Breast epithelium (tissue), 3 donors: ENCODE data around the gene GADD45A.

ENCODE experiments used
- CTCF ChIP-seq, 3 donors: fragments of 450-650 bp; IDR thresholded peaks; one replicate each; pipeline ENCODE4 v1.5.1; 2016 to 2017; ENCODE audit warnings: antibody characterized with exemption in 3 of 3, mild to moderate bottlenecking in 3 of 3, moderate library complexity in 3 of 3
- POLR2A ChIP-seq: fragments of 450-650 bp; IDR thresholded peaks from one replicate; pipeline ENCODE4 v1.6.1; 2016; ENCODE audit warnings: antibody characterized with exemption, mild to moderate bottlenecking, moderate library complexity

GRCh38 chr1:67734323-67734690 lies 49.3 kb downstream of the GADD45A start:
- no peak for TF ChIP-seq CTCF (IDR thresholded peaks at IDR 0.05)
- no peak for TF ChIP-seq POLR2A
